K562 (cell line): Measurements from ENCODE around the gene ZPR1. TPM values are rescaled to one million over a fixed set of nuclear protein-coding genes. Genes with fewer than 3 reads are reported as not detected.

ENCODE experiments used
- EP400 ChIP-seq: fragments of 450-650 bp; IDR thresholded peaks from 2 replicates; pipeline ENCODE4 v1.6.1; 2017; ENCODE audit warnings: antibody characterized with exemption, mild to moderate bottlenecking, moderate library complexity
- ETS1 ChIP-seq: conservative IDR thresholded peaks from 2 replicates; pipeline ENCODE4 v1.6.1; 2011; ENCODE audit warnings: low read depth, mild to moderate bottlenecking, low read length; ENCODE audit not compliant: control insufficient read depth
- GATAD2A ChIP-seq: fragments of 450-650 bp; IDR thresholded peaks from 2 replicates; pipeline ENCODE4 v1.6.1; 2017
- GATAD2B ChIP-seq: fragments of 450-650 bp; IDR thresholded peaks from 2 replicates; pipeline ENCODE4 v1.6.1; 2017; ENCODE audit warnings: mild to moderate bottlenecking, borderline replicate concordance
- PYGO2 ChIP-seq: fragments of 450-650 bp; IDR thresholded peaks from 2 replicates; pipeline ENCODE4 v1.6.1; 2016; ENCODE audit warnings: mild to moderate bottlenecking, missing genetic modification characterization, moderate library complexity, missing compliant biosample characterization
- RBM39 ChIP-seq: fragments of 200-400 bp; formaldehyde crosslinking; optimal IDR thresholded peaks from 2 replicates; pipeline ENCODE3; 2018; ENCODE audit warnings: low read depth, low read length
- RERE ChIP-seq: sonication (generic); formaldehyde crosslinking; IDR thresholded peaks from 2 replicates; pipeline ENCODE4 v1.8.0; 2023; ENCODE audit warnings: missing genetic modification reagents, mild to moderate bottlenecking, borderline replicate concordance
- SMARCA5 ChIP-seq: fragments of 450-650 bp; IDR thresholded peaks from 2 replicates; pipeline ENCODE4 v1.6.1; 2016
- SRSF9 ChIP-seq: fragments of 200-400 bp; formaldehyde crosslinking; IDR thresholded peaks from 2 replicates; pipeline ENCODE4 v1.6.1; 2017; ENCODE audit warnings: low read depth, low read length, borderline replicate concordance
- ZBTB49 ChIP-seq: sonication (generic); formaldehyde crosslinking; IDR thresholded peaks from 2 replicates; pipeline ENCODE4 v1.8.0; 2022; ENCODE audit warnings: missing genetic modification reagents, mild to moderate bottlenecking, borderline replicate concordance
- ZFP30 ChIP-seq: fragments of 250-450 bp; sonication (Bioruptor Pico); IDR thresholded peaks from 2 replicates; pipeline ENCODE4 v1.8.0; 2022; ENCODE audit warnings: moderate library complexity, mild to moderate bottlenecking, inconsistent platforms, borderline replicate concordance
- ZNF324 ChIP-seq: fragments of 250-450 bp; sonication (Bioruptor Pico); IDR thresholded peaks from 2 replicates; pipeline ENCODE4 v1.4.0; 2020; ENCODE audit warnings: mild to moderate bottlenecking
- ZNF584 ChIP-seq: fragments of 200-800 bp; sonication (Bioruptor generic); IDR thresholded peaks from 2 replicates; pipeline ENCODE4 v1.6.1; 2016; ENCODE audit warnings: low read depth, mild to moderate bottlenecking, missing genetic modification characterization, missing compliant biosample characterization
- ZNF609 ChIP-seq: sonication (generic); formaldehyde crosslinking; IDR thresholded peaks from 2 replicates; pipeline ENCODE4 v1.8.1; 2023; ENCODE audit warnings: missing genetic modification reagents, mild to moderate bottlenecking, borderline replicate concordance
- polyA plus RNA-seq, 8 experiments: library from polyadenylated mRNA; depleted of rRNA in 4 of 8; stranded (reverse) in 5 of 8; unstranded in 3 of 8; fragments of >200 nt; fragmentation: Nextera tagmentation in 2 of 8; fragmentation: Illumina TruSeq in 1 of 8; extraction: Ambion mirVana in 2 of 8; extraction: Trizol in 1 of 8; gene quantifications; 2 replicates each; pipeline versions ENCODE4 v1.2.1 to v1.2.3, GENCODE V29; 2011 to 2014; ENCODE audit warnings: inconsistent platforms in 1 of 8, missing spikeins in 1 of 8
- total RNA-seq, 7 experiments: library from RNA; depleted of rRNA in 6 of 7; stranded (reverse); fragments of >200 nt in 6 of 7; fragmentation: Illumina TruSeq in 2 of 7; extraction: Trizol in 2 of 7; gene quantifications; 2 replicates each; pipeline versions ENCODE4 v1.2.1 to v1.2.3, GENCODE V29; 2011 to 2021; ENCODE audit warnings: low replicate concordance in 1 of 7

The ZPR1 gene
- total and polyA plus RNA-seq, 9 of the 15 experiments (the other 6 are each of a cell fraction or from before 2014, with no cell fraction given): 13.0 to 120 (median 83.8) TPM

- no peak for TF ChIP-seq ZNF609 (CRISPR knock-in tag)
- no peak for TF ChIP-seq ZNF584 (CRISPR knock-in tag)
- no peak for TF ChIP-seq GATAD2B
- TF ChIP-seq ZFP30 (CRISPR knock-in tag): no peak
- TF ChIP-seq GATAD2A: no peak
- no peak for TF ChIP-seq ETS1
- TF ChIP-seq SMARCA5: no peak
- no peak for TF ChIP-seq RERE
- TF ChIP-seq ZNF324 (CRISPR knock-in tag): no peak
- TF ChIP-seq RBM39: no peak
- TF ChIP-seq ZBTB49 (CRISPR knock-in tag): no peak
- TF ChIP-seq PYGO2 (tag): no peak
- TF ChIP-seq EP400: no peak
- no peak for TF ChIP-seq SRSF9
These were observed 11.3 kb downstream of the ZPR1 start (continued) for GRCh38 chr11:116776522-116776984.
